OCI-LY1 (cell line): Measurements from ENCODE around the gene SLC38A6.
A peak's percentile ranks its signal among the peaks of the same experiment; 100 is the strongest.

Source experiments
- H2AFZ ChIP-seq: fragments of 200-600 bp; sonication (generic), shearing (Covaris generic); 2 replicates; pipeline ENCODE4 v1.6.0; 2014; ENCODE audit warnings: antibody characterized with exemption, mild to moderate bottlenecking, low read length
- H3F3A ChIP-seq: fragments of 200-600 bp; sonication (generic), shearing (Covaris generic); 2 replicates; pipeline ENCODE4 v1.6.0; 2014; ENCODE audit warnings: mild to moderate bottlenecking, antibody characterized with exemption, low read length, moderate library complexity; ENCODE audit not compliant: insufficient read depth
- H3K27ac ChIP-seq: fragments of 200-600 bp; sonication (generic); 2 replicates; pipeline ENCODE4 v1.5.1; 2014; ENCODE audit warnings: low read length, mixed run types, mild to moderate bottlenecking, low read depth; ENCODE audit not compliant: poor library complexity, severe bottlenecking
- H3K27me3 ChIP-seq: fragments of 200-600 bp; sonication (generic); 2 replicates; pipeline ENCODE4 v1.6.0; 2014; ENCODE audit warnings: antibody characterized with exemption, mild to moderate bottlenecking, low read length, moderate library complexity; ENCODE audit not compliant: insufficient read depth
- H3K36me3 ChIP-seq: fragments of 200-600 bp; sonication (generic); 2 replicates; pipeline ENCODE4 v1.6.1; 2014; ENCODE audit warnings: mild to moderate bottlenecking, antibody characterized with exemption, low read length, moderate library complexity, mixed read lengths; ENCODE audit not compliant: insufficient read depth
- H3K4me1 ChIP-seq: fragments of 200-600 bp; sonication (generic); 2 replicates; pipeline ENCODE4 v1.5.1; 2014; ENCODE audit warnings: mild to moderate bottlenecking, low read length, moderate library complexity; ENCODE audit not compliant: insufficient read depth, severe bottlenecking
- H3K4me2 ChIP-seq: fragments of 200-600 bp; sonication (generic), shearing (Covaris generic); 2 replicates; pipeline ENCODE4 v1.6.1; 2014; ENCODE audit warnings: low read length
- H3K4me3 ChIP-seq: fragments of 200-600 bp; sonication (generic); 2 replicates; pipeline ENCODE4 v1.5.1; 2014; ENCODE audit warnings: low read length, low read depth, mild to moderate bottlenecking, mixed read lengths; ENCODE audit not compliant: poor library complexity, severe bottlenecking
- H3K79me2 ChIP-seq: fragments of 200-600 bp; shearing (Covaris generic); 2 replicates; pipeline ENCODE4 v1.6.1; 2016; ENCODE audit warnings: mixed run types, low read length, mixed read lengths; ENCODE audit not compliant: insufficient read depth
- H3K9ac ChIP-seq: fragments of 200-600 bp; sonication (generic), shearing (Covaris generic); 2 replicates; pipeline ENCODE4 v1.6.1; 2014; ENCODE audit warnings: mild to moderate bottlenecking, low read length, mixed read lengths
- H3K9me2 ChIP-seq: fragments of 200-600 bp; sonication (generic), shearing (Covaris generic); 2 replicates; pipeline ENCODE4 v1.6.1; 2014; ENCODE audit warnings: low read depth, mild to moderate bottlenecking, low read length, mixed read lengths
- H3K9me3 ChIP-seq: fragments of 200-600 bp; shearing (Covaris generic); 2 replicates; pipeline ENCODE4 v1.6.1; 2014; ENCODE audit warnings: low read length, mixed read lengths
- H4K20me1 ChIP-seq: fragments of 200-600 bp; sonication (generic), shearing (Covaris generic); 2 replicates; pipeline ENCODE4 v1.6.0; 2016; ENCODE audit warnings: mild to moderate bottlenecking, low read length; ENCODE audit not compliant: insufficient read depth
- CTCF ChIP-seq: fragments of 200-600 bp; sonication (generic), shearing (Covaris generic); IDR thresholded peaks from 2 replicates; pipeline ENCODE4 v1.5.1; 2017; ENCODE audit warnings: mild to moderate bottlenecking, antibody characterized with exemption, low read length, moderate library complexity, mixed read lengths
- EZH2 ChIP-seq: fragments of 200-600 bp; sonication (generic), shearing (Covaris generic); IDR thresholded peaks from 2 replicates; pipeline ENCODE4 v1.8.0; 2017; ENCODE audit warnings: borderline replicate concordance, mixed run types, mild to moderate bottlenecking, antibody characterized with exemption, low read length, moderate library complexity, mixed read lengths

Gene SLC38A6

GRCh38 chr14:61098721-61099120 lies 117.7 kb downstream of the SLC38A6 start:
- H3K4me2 ChIP-seq, result no peak overlapping the region
- H3K36me3 ChIP-seq, result no peaks in the 10 kb centered on the region
- no peak overlapping the region for H3K9ac ChIP-seq
- H3F3A ChIP-seq, result no peaks in the 10 kb centered on the region
- H3K4me3 ChIP-seq, result no peak overlapping the region
- H3K27me3 ChIP-seq, result no peaks in the 10 kb centered on the region
- H3K79me2 ChIP-seq, result no peaks in the 10 kb centered on the region
- H4K20me1 ChIP-seq, result no peaks in the 10 kb centered on the region
- no peak overlapping the region for H3K27ac ChIP-seq
- H3K9me3 ChIP-seq, result no peaks in the 10 kb centered on the region
- no peaks in the 10 kb centered on the region for H3K9me2 ChIP-seq
- H3K4me1 ChIP-seq, result peaks cover 24% of the 10 kb centered on the region
- no peak overlapping the region for H2AFZ ChIP-seq
- TF ChIP-seq EZH2 (no peak), CTCF (no peak)

GRCh38 chr14:61099216-61099835 lies 118.3 kb downstream of the SLC38A6 start:
- Histone ChIP-seq H3F3A (no peaks in the 10 kb centered on the region), H3K27me3 (no peaks in the 10 kb centered on the region), H3K9ac (no peak overlapping the region), H3K4me3 (no peak overlapping the region), H2AFZ (no peak overlapping the region), H3K79me2 (no peaks in the 10 kb centered on the region), H3K9me3 (no peaks in the 10 kb centered on the region), H3K27ac (no peak overlapping the region), H4K20me1 (no peaks in the 10 kb centered on the region), H3K4me1 (peaks cover 28% of the 10 kb centered on the region), H3K36me3 (no peaks in the 10 kb centered on the region), H3K4me2 (no peak overlapping the region), H3K9me2 (no peaks in the 10 kb centered on the region)
- TF ChIP-seq CTCF (no peak), EZH2 (no peak)

- Histone ChIP-seq H3K79me2 (no peaks in the 10 kb centered on the region), H3K27ac (peak overlapping the region; percentile 20), H2AFZ (no peak overlapping the region; the same call in 1 of the 2 replicates), H3K9ac (no peak overlapping the region; the same call in 1 of the 2 replicates), H3F3A (no peaks in the 10 kb centered on the region), H3K9me2 (no peaks in the 10 kb centered on the region), H3K36me3 (no peaks in the 10 kb centered on the region; the same call in 1 of the 2 replicates), H4K20me1 (no peaks in the 10 kb centered on the region), H3K4me1 (peaks cover 28% of the 10 kb centered on the region), H3K9me3 (peaks cover 4% of the 10 kb centered on the region; the same call in 1 of the 2 replicates), H3K27me3 (no peaks in the 10 kb centered on the region), H3K4me2 (peak overlapping the region; percentile 27; the same call in 1 of the 2 replicates), H3K4me3 (no peak overlapping the region)
- no peak for TF ChIP-seq CTCF
- TF ChIP-seq EZH2, result no peak
Measured at GRCh38 chr14:61101803-61102548, 120.9 kb downstream of the SLC38A6 start.
